Subcutaneous adipose tissue (tissue), 4 donors: ENCODE results near the gene RHAG. TPM values are rescaled to one million over a fixed set of nuclear protein-coding genes. Genes with fewer than 3 reads are reported as not detected.

Experiments used
- total RNA-seq, 4 donors: library from RNA; depleted of rRNA; stranded (reverse); fragments of >200 nt; gene quantifications; one replicate each; pipeline ENCODE4 v1.1.0, GENCODE V29; 2016
- TF ChIP-seq, protein P1 (sequence below): fragments of 450-650 bp; IDR thresholded peaks from one replicate; pipeline ENCODE4 v1.5.1; 2016; ENCODE audit warnings: low read depth, mild to moderate bottlenecking, control low read depth, antibody characterized with exemption, moderate library complexity

RHAG gene
- total RNA-seq, 4 donors from 2014 or later, result not detected

DNA sequence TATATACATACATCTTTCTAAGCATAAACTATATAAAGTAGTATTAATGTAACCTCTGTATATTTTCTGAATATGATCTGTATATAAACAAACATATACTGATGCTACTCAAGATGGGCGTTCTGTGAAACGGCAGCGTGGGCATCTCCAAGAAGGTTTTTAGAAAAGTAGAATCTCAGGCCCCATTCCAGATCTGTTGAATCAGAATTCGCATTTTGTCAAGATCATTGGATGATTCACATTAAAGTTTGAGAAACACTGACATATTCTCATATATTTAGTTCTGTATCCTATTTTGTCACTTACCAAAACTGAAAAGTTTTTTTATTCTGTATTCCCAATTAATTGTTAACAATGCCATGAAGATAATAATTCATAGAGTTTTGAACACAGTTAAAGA is 80.7 kb downstream of the RHAG start:
- TF ChIP-seq, protein P1, sequence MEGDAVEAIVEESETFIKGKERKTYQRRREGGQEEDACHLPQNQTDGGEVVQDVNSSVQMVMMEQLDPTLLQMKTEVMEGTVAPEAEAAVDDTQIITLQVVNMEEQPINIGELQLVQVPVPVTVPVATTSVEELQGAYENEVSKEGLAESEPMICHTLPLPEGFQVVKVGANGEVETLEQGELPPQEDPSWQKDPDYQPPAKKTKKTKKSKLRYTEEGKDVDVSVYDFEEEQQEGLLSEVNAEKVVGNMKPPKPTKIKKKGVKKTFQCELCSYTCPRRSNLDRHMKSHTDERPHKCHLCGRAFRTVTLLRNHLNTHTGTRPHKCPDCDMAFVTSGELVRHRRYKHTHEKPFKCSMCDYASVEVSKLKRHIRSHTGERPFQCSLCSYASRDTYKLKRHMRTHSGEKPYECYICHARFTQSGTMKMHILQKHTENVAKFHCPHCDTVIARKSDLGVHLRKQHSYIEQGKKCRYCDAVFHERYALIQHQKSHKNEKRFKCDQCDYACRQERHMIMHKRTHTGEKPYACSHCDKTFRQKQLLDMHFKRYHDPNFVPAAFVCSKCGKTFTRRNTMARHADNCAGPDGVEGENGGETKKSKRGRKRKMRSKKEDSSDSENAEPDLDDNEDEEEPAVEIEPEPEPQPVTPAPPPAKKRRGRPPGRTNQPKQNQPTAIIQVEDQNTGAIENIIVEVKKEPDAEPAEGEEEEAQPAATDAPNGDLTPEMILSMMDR, result no peak

Other genes starting within 250 kb of the RHAG start
- 10 to 100 TPM; 18.7 to 30.5 (median 23.6) TPM for gene MMUT, start 173.6 kb downstream of the RHAG start, total RNA-seq
- gene CENPQ, start 173.5 kb downstream of the RHAG start, total RNA-seq, result 10 to 100 TPM in 1 of 4 donors, 1 to 10 TPM in 3; 2.6 to 12.2 (median 5.8) TPM
- gene GLYATL3, start 136.9 kb downstream of the RHAG start, total RNA-seq, result not detected
- gene C6orf141, start 86.2 kb downstream of the RHAG start, total RNA-seq, result 10 to 100 TPM in 1 of 4 donors, 1 to 10 TPM in 3; 1.9 to 14.7 (median 5.7) TPM
- not detected for gene CRISP2, start 76.7 kb upstream of the RHAG start, total RNA-seq
- not detected for gene CRISP3, start 107.5 kb upstream of the RHAG start, total RNA-seq
- gene PGK2, start 150.4 kb upstream of the RHAG start, total RNA-seq, result not detected
- gene CRISP1, start 229.7 kb upstream of the RHAG start, total RNA-seq, result not detected